Ascending aorta (tissue), 2 donors: ENCODE data around the gene GRIP2. TPM values are rescaled to one million over a fixed set of nuclear protein-coding genes. Genes with fewer than 3 reads are reported as not detected.

Experiments
- DNase-seq, 2 donors: peaks; one replicate each; pipeline ENCODE4 v3.0.0-alpha.2; 2019; ENCODE audit warnings: low spot score in 2 of 2
- H3K27ac ChIP-seq, 2 donors: fragments of 200-600 bp; sonication (generic); one replicate each; pipeline ENCODE4 v1.5.1; 2016 to 2017; ENCODE audit warnings: mild to moderate bottlenecking in 1 of 2
- H3K27me3 ChIP-seq: fragments of 200-600 bp; sonication (generic); one replicate; pipeline ENCODE4 v1.5.1; 2017
- H3K36me3 ChIP-seq, 2 donors: fragments of 200-600 bp; sonication (generic); one replicate each; pipeline ENCODE4 v1.5.1; 2016
- H3K4me1 ChIP-seq, 2 donors: fragments of 200-600 bp; sonication (generic); one replicate each; pipeline ENCODE4 v1.5.1; 2016 to 2017; ENCODE audit warnings: mild to moderate bottlenecking in 1 of 2
- H3K4me3 ChIP-seq, 2 donors: fragments of 200-600 bp; sonication (generic); one replicate each; pipeline ENCODE4 v1.5.1; 2016 to 2017; ENCODE audit warnings: mild to moderate bottlenecking in 1 of 2
- H3K9me3 ChIP-seq, 2 donors: fragments of 200-600 bp; sonication (generic); one replicate each; pipeline ENCODE4 v1.5.1; 2016
- intact Hi-C: fragments of 100-400 bp; cut with DNase I; formaldehyde crosslinking; loops from one replicate; pipeline ENCODE4 v1.15.1; 2023
- total RNA-seq: library from RNA; depleted of rRNA; stranded (reverse); fragments of >200 nt; gene quantifications from one replicate; pipeline ENCODE4 v1.1.0, GENCODE V29; 2016
- TF ChIP-seq, protein P1 (sequence below), 3 experiments: fragments of 200-600 bp in 2 of 3; fragments of 450-650 bp in 1 of 3; sonication (generic) in 2 of 3; IDR thresholded peaks; one replicate each; pipeline ENCODE4 v1.5.1; 2016 to 2019; ENCODE audit warnings: antibody characterized with exemption in 3 of 3, mild to moderate bottlenecking in 1 of 3, moderate library complexity in 1 of 3

Gene GRIP2
- total RNA-seq, 1 donor from 2014 or later: 0.21 TPM

DNA sequence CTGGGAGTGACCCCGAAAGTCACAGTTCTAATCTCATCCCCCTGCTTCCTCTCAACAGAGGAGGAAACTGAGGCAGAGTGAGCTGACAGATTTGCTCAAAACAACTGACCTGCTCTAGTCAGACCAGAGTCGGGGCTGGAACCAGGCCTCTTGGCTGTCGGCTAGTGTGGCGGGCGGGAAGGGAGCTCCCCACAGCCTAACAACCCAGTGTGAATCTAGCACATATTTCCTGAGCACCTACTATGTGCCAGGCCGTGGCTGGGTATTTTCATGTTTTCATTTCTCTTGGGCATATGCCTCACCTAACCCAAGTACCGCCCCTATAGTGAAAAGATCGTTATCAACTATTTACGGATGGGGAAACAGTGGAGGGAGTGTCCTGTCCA, 27.2 kb downstream of the GRIP2 start:
- DNase-seq: peak in 1 of 2 donors; percentile 31
- Histone ChIP-seq H3K4me1 (no peaks in the 10 kb centered on the region), H3K36me3 (no peaks in the 10 kb centered on the region), H3K27me3 (no peaks in the 10 kb centered on the region), H3K9me3 (no peaks in the 10 kb centered on the region), H3K27ac (no peak overlapping the region), H3K4me3 (no peak overlapping the region)
- intact Hi-C loops: no loop called here
- TF ChIP-seq, protein P1, sequence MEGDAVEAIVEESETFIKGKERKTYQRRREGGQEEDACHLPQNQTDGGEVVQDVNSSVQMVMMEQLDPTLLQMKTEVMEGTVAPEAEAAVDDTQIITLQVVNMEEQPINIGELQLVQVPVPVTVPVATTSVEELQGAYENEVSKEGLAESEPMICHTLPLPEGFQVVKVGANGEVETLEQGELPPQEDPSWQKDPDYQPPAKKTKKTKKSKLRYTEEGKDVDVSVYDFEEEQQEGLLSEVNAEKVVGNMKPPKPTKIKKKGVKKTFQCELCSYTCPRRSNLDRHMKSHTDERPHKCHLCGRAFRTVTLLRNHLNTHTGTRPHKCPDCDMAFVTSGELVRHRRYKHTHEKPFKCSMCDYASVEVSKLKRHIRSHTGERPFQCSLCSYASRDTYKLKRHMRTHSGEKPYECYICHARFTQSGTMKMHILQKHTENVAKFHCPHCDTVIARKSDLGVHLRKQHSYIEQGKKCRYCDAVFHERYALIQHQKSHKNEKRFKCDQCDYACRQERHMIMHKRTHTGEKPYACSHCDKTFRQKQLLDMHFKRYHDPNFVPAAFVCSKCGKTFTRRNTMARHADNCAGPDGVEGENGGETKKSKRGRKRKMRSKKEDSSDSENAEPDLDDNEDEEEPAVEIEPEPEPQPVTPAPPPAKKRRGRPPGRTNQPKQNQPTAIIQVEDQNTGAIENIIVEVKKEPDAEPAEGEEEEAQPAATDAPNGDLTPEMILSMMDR (IDR thresholded peaks at IDR 0.05): no peak

DNA sequence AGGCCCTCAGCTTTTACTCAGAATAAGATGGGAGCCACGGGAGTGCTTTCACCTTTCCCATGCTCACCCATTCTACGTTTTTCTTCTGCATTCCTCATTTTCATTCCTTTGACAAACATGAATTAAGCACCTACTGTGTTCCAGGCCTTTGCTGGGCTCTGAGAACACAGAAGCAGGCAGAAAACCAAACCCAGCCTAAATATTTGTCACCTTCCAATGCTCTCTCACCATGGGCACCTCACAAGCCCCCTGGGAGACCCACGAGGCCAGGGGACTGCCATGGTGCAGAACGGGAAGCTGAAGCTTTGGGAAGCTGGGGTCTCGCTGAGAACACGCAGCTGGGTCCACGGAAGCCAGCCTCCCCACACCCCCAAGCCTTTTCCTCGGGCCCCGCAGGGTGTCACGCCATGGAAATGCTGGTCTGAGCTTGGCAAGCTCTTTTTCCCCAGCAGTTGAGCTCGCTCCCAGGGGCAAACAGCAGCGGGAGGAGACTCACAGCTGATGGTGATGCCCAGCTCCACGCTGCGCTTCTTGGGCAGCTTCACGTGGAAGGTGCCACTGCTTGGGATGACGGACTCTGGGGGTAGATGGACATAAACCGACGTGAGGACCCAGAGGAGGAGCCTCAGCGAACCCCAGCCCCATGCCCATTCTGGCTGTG, 27.7 kb downstream of the GRIP2 start:
- Histone ChIP-seq H3K36me3 (no peaks in the 10 kb centered on the region), H3K4me3 (no peak overlapping the region), H3K27ac (no peak overlapping the region), H3K27me3 (no peaks in the 10 kb centered on the region), H3K9me3 (no peaks in the 10 kb centered on the region), H3K4me1 (no peaks in the 10 kb centered on the region)
- TF ChIP-seq, protein P1 (IDR thresholded peaks at IDR 0.05): no peak
- DNase-seq: peak in 1 of 2 donors; percentile 24
- intact Hi-C loops: no loop called here

DNA sequence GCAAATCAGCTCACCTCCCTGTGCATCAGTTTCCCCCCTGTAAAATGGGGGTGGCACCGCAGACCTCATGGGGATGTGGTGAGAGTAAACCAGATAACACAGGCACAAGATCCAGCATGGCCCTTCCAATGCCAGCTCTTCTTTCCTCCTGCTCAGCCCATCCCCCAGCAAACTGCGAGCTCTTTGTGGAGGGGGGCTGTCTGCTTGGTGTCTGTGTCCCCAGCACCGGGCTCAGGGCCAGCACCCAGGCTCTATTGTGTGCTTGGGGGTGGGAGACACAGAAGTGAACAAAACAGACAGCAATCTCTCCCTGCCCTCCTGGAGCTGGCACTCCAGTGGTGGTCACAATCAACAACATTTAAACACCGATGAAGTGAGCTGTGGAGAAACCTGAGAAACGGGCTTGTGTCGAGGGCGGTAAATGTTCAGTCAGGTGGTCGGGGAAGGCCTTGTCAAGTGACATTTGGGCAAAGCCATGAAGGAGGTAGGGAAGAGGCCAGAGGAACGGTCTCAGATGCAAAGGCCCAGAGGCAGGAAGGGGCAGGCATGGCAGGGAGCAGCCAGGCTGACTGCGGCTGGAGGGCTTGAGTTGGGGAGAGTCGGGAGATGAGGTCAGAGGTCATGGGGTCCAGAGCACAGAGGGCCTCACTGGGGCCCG, 28.4 kb downstream of the GRIP2 start:
- Histone ChIP-seq H3K27ac (no peak overlapping the region), H3K36me3 (no peaks in the 10 kb centered on the region), H3K4me3 (no peak overlapping the region), H3K9me3 (no peaks in the 10 kb centered on the region), H3K4me1 (no peaks in the 10 kb centered on the region), H3K27me3 (no peaks in the 10 kb centered on the region)
- DNase-seq: no peak
- intact Hi-C loops: no loop called here
- TF ChIP-seq, protein P1 (IDR thresholded peaks at IDR 0.05): no peak

DNA sequence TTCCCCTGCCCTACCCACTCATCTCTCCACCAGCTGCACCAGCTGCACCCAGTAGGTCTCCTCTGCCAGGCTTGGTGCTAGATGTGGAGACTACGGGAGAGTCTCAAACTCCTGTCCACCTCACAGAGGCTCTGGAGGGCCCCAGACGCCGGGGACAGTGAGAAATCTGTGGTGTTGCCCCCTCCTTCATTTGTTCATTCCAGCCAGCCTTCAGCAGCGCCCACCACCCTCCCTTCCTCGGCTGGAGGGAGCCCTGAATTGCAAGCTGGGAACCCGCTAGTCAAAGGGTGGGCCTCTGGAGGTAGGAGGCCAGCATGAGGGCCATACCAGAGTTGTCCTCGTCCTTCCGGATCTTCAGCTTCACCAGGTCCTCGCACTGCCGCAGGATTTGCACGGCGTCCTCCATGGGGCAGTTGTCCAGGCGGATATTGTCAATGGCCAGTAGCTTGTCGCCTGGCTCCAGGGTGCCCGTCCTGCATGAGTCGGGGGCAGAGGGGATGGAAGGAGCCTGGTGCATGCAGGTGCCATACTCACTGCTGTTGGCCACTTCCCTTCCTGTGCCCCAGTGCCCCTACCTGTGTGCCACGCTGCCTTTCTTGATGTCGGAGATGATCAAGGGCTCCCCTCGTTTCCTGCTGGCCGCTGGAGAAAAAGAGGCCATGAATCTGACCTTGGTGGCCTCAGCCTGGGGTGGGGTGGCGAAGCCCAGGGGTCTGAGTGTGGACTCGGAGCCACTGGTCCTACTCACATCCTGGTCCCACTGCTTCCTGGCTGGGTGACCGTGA, 29.1 kb downstream of the GRIP2 start:
- Histone ChIP-seq H3K36me3 (no peaks in the 10 kb centered on the region), H3K9me3 (no peaks in the 10 kb centered on the region), H3K27me3 (no peaks in the 10 kb centered on the region), H3K4me1 (no peaks in the 10 kb centered on the region), H3K27ac (no peak overlapping the region), H3K4me3 (no peak overlapping the region)
- TF ChIP-seq, protein P1 (IDR thresholded peaks at IDR 0.05): no peak
- intact Hi-C loops: no loop called here
- DNase-seq: peak in 1 of 2 donors; percentile 57

DNA sequence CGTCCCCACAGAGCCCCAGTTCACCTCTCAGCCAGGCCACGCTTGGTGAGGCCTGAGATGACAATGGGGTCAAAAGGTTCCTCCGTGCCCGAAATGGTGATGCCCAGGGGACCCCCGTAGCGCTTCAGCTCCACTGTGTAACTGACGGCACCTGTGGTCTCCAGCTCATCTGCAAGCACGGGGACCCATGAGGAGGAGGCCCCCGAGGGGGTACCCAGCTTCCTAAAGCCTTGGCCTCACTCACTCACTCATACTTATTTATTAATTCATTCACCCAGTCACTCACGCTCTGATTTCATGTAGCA, 30.4 kb downstream of the GRIP2 start:
- intact Hi-C loops: loop anchor here (1.0 to 5.0 kb wide), 2 partner anchors 39 to 413 kb away; no protein-coding TSS in a partner anchor

More for the DNA sequence above, 30.4 kb downstream of the GRIP2 start:
- Histone ChIP-seq H3K27me3 (no peaks in the 10 kb centered on the region), H3K9me3 (no peaks in the 10 kb centered on the region), H3K4me1 (no peaks in the 10 kb centered on the region), H3K27ac (no peak overlapping the region), H3K36me3 (no peaks in the 10 kb centered on the region), H3K4me3 (no peak overlapping the region)
- TF ChIP-seq, protein P1 (IDR thresholded peaks at IDR 0.05): no peak
- DNase-seq: no peak
